GM12892 (cell line): ENCODE results near the gene PSMC3.

Source experiments
- POLR2A ChIP-seq: IDR thresholded peaks from 2 replicates; pipeline ENCODE4 v1.6.1; 2011; ENCODE audit warnings: low read depth, low read length, control low read depth
- POLR2AphosphoS5 ChIP-seq: IDR thresholded peaks from 2 replicates; pipeline ENCODE4 v1.6.1; 2011; ENCODE audit warnings: low read depth, low read length, control low read depth

DNA sequence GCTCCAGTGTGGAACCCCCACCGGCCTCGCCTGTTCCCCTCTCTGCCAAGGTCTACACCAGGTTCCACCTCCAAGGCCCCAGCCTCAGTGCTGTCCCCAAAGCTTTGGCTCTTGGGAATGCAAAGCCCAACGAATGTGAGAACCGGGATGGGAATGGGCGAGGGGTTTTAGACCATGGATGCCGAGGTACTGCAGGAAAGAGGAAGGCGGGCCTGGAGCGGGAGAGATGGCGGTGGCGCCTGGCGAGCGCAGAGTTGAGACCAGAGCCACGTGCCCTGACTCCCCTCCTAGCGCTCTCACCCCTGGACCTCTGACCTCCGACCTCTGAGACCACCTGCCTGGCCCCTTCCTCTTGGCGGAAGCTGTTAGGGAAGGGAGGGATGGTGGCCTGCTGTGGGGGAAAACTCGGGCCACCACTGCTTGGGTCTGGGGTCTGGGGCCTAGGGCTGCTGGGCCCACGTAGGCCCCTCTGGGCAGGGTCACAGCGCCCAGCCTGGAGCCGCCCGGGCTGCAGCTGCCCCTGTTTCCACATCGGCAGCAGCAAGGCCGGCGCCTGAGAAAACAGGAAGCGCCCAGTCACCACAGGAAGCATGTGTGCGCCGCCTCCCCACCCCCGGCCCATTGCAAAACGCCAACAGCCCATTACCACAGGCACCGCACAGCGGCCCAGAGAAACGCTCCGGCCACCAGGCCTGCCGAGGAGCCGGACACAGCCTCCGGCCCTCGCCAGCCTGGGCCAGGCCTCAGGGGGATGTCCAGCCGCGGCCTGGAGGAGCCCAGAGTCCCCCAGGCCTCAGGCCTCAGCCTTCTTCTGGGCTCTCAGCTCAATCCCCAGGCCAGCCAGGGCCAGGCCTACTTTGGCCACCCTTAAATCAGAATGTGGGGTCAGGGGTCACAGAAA is 31.7 kb downstream of the PSMC3 start:
- TF ChIP-seq POLR2AphosphoS5 = peak; percentile 64
- TF ChIP-seq POLR2A = peak; percentile 68
